Measurements from ENCODE around the gene FLCN. TPM values are rescaled to one million over a fixed set of nuclear protein-coding genes. Genes with fewer than 3 reads are reported as not detected.
"Not testable (repeated sequence)": the region's sequence is repeated elsewhere in the genome, so short reads cannot be mapped to it uniquely, and the experiment has no call there.

The FLCN gene
- total RNA-seq, 1 experiment from 2014 or later = 27.1 TPM

- DNase-seq (ENCODE audit: extremely low read depth, low read depth) = no peak
These were observed 48.4 kb downstream of the FLCN start for GRCh38 chr17:17188586-17188985.

GRCh38 chr17:17186551-17187505 is 50.1 kb downstream of the FLCN start:
- no peak for DNase-seq (ENCODE audit: extremely low read depth, low read depth)

GRCh38 chr17:17186051-17186450 is 50.9 kb downstream of the FLCN start:
- DNase-seq (ENCODE audit: extremely low read depth, low read depth) = no peak

- not testable (repeated sequence) for DNase-seq (ENCODE audit: extremely low read depth, low read depth)
These were observed 51.8 kb downstream of the FLCN start for GRCh38 chr17:17184985-17185757.

- no peak for DNase-seq (ENCODE audit: extremely low read depth, low read depth)
These were observed 53.2 kb downstream of the FLCN start for GRCh38 chr17:17183744-17184143.

GRCh38 chr17:17182598-17183136 is 54.3 kb downstream of the FLCN start:
- DNase-seq (ENCODE audit: extremely low read depth, low read depth) = no peak

GRCh38 chr17:17181666-17182597 is 55.0 kb downstream of the FLCN start:
- no peak for DNase-seq (ENCODE audit: extremely low read depth, low read depth)

- no peak for DNase-seq (ENCODE audit: extremely low read depth, low read depth)
These were observed 56.0 kb downstream of the FLCN start for GRCh38 chr17:17180741-17181525.

- no peak for DNase-seq (ENCODE audit: extremely low read depth, low read depth)
These were observed 56.8 kb downstream of the FLCN start for GRCh38 chr17:17180141-17180603.

GRCh38 chr17:17179371-17179827 is 57.6 kb downstream of the FLCN start:
- no peak for DNase-seq (ENCODE audit: extremely low read depth, low read depth)

- no peak for DNase-seq (ENCODE audit: extremely low read depth, low read depth)
These were observed 59.8 kb downstream of the FLCN start for GRCh38 chr17:17177176-17177575.

GRCh38 chr17:17176341-17176740 is 60.6 kb downstream of the FLCN start:
- DNase-seq (ENCODE audit: extremely low read depth, low read depth) = no peak

GRCh38 chr17:17175917-17176316 is 61.1 kb downstream of the FLCN start:
- no peak for DNase-seq (ENCODE audit: extremely low read depth, low read depth)

GRCh38 chr17:17175340-17175739 is 61.6 kb downstream of the FLCN start:
- no peak for DNase-seq (ENCODE audit: extremely low read depth, low read depth)

GRCh38 chr17:17173921-17174320 is 63.0 kb downstream of the FLCN start:
- no peak for DNase-seq (ENCODE audit: extremely low read depth, low read depth)

GRCh38 chr17:17172990-17173389 is 64.0 kb downstream of the FLCN start:
- DNase-seq (ENCODE audit: extremely low read depth, low read depth) = no peak

- DNase-seq (ENCODE audit: extremely low read depth, low read depth) = no peak
These were observed 64.7 kb downstream of the FLCN start for GRCh38 chr17:17172001-17172939.

- DNase-seq (ENCODE audit: extremely low read depth, low read depth) = no peak
These were observed 65.8 kb downstream of the FLCN start for GRCh38 chr17:17171186-17171585.
